Measurements from ENCODE around the gene ASB14.
"Not testable (repeated sequence)": the region's sequence is repeated elsewhere in the genome, so short reads cannot be mapped to it uniquely, and the experiment has no call there.

ASB14 gene

GRCh38 chr3:57292159-57292896, at the start of gene ASB14:
Gene ASB14 (minus strand): TSS chr3:57292685. CDS start chr3:57292033, 652 bp downstream.
- no peak for DNase-seq

GRCh38 chr3:57339071-57339642, 46.7 kb upstream of the ASB14 start:
- DNase-seq = not testable (repeated sequence)

- not testable (repeated sequence) for DNase-seq
Observed at GRCh38 chr3:57338272-57339070, 46.0 kb upstream of the ASB14 start.

GRCh38 chr3:57335283-57335938, 42.9 kb upstream of the ASB14 start:
- DNase-seq = no peak

GRCh38 chr3:57331078-57331610, 38.7 kb upstream of the ASB14 start:
- no peak for DNase-seq

- not testable (repeated sequence) for DNase-seq
Observed at GRCh38 chr3:57326498-57326897, 34.0 kb upstream of the ASB14 start.

GRCh38 chr3:57314204-57314603, 21.7 kb upstream of the ASB14 start:
- DNase-seq = no peak

GRCh38 chr3:57309769-57310360, 17.4 kb upstream of the ASB14 start:
- no peak for DNase-seq

- not testable (repeated sequence) for DNase-seq
Observed at GRCh38 chr3:57303520-57303919, 11.0 kb upstream of the ASB14 start.

- no peak for DNase-seq
Observed at GRCh38 chr3:57298041-57298440, 5.6 kb upstream of the ASB14 start.

GRCh38 chr3:57292897-57293526, 527 bp upstream of the ASB14 start:
- no peak for DNase-seq

GRCh38 chr3:57288403-57288802, 4.1 kb downstream of the ASB14 start:
- no peak for DNase-seq

- DNase-seq = no peak
Observed at GRCh38 chr3:57287205-57287604, 5.3 kb downstream of the ASB14 start.

GRCh38 chr3:57283334-57283733, 9.2 kb downstream of the ASB14 start:
- DNase-seq = no peak

GRCh38 chr3:57281715-57282114, 10.8 kb downstream of the ASB14 start:
- no peak for DNase-seq

GRCh38 chr3:57279685-57280084, 12.8 kb downstream of the ASB14 start:
- no peak for DNase-seq

- no peak for DNase-seq
Observed at GRCh38 chr3:57278237-57278636, 14.2 kb downstream of the ASB14 start.

- no peak for DNase-seq
Observed at GRCh38 chr3:57275393-57275792, 17.1 kb downstream of the ASB14 start.

- no peak for DNase-seq
Observed at GRCh38 chr3:57274845-57275244, 17.6 kb downstream of the ASB14 start.

- no peak for DNase-seq
Observed at GRCh38 chr3:57268416-57268815, 24.1 kb downstream of the ASB14 start.

GRCh38 chr3:57261929-57262328, 30.6 kb downstream of the ASB14 start:
- DNase-seq = no peak

- DNase-seq = no peak
Observed at GRCh38 chr3:57261119-57261518, 31.4 kb downstream of the ASB14 start.

Data from activated CD8-positive, alpha-beta memory T cell treated with anti-CD3 and anti-CD28 coated beads, Interleukin-2, amount 50 U/mL, for 48 hours (primary cell).